Measurements from ENCODE around the gene KRT74.

KRT74 gene

DNA sequence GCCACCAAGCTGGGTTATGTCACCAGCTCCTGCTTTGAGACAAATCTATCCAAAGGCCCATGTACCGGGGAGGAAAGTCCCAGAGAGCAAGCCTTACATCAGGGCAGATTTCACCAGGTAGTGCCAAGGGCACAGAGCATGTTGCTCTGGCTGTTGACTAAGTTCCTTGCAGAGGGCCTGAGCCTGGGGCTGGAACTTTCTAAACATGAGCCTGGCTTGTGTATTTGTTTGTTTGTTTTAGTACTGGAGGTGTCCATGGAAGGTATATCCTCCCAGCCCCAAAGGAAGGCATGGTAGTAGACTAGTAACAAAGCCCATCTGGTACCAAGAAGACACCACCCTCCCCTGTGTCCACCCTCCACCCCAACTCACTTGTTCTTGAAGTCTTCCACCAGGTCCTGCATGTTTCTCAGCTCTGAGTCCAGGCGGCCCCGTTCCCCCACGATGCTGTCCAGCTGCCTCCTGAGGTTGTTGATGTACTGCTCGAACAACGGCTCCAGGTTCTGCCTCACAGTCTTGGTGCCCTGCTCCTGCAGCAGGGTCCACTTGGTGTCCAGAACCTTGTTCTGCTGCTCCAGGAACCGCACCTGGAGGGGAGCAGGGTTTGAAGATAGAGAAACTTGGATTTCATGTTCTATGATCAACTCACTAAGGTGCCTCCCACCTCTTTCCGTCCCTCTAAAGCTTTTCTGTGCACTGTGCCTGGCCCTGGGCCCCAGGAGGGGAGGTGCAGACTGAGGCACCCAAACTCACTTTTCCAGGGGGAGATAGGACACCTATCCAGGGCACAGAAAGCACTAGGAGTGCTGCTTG, 54.9 kb downstream of the KRT74 start:
- DNase-seq, result no peak

DNA sequence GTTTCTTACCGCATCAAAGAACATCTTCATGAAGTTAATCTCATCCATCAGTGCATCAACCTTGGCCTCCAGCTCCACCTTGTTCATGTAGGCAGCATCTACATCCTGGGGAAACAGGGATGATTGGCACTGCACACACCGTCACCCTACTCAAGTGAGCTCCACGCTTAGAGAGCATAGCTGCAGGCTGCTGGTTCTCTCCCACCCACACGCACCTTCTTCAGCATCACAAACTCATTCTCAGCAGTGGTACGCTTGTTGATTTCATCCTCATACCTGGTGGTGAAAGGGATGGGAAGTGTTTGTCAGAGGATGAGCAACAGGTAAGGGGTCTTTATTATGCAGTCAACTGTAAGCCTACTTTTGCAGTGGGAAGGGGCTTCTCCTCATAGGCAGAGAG, 55.8 kb downstream of the KRT74 start:
- DNase-seq, result no peak

- no peak for DNase-seq
Observed at GRCh38 chr12:52517005-52517835, 56.4 kb downstream of the KRT74 start.

GRCh38 chr12:52515927-52516831, 57.5 kb downstream of the KRT74 start:
- no peak for DNase-seq
